HEK293T (cell line): ENCODE measurements around the gene ZFP36.

ENCODE experiments used
- ARNT ChIP-seq: fragments of 450-650 bp; IDR thresholded peaks from 2 replicates; pipeline ENCODE4 v1.6.1; 2017; ENCODE audit warnings: mild to moderate bottlenecking
- LEF1 ChIP-seq: fragments of 450-650 bp; IDR thresholded peaks from 2 replicates; pipeline ENCODE4 v1.6.1; 2017; ENCODE audit warnings: mild to moderate bottlenecking, borderline replicate concordance
- SUZ12 ChIP-seq: fragments of 450-650 bp; IDR thresholded peaks from 2 replicates; pipeline ENCODE4 v1.6.1; 2016; ENCODE audit warnings: mild to moderate bottlenecking
- TARDBP ChIP-seq: fragments of 450-650 bp; IDR thresholded peaks from 2 replicates; pipeline ENCODE4 v1.6.1; 2016

GRCh38 chr19:39379865-39380396 is 26.7 kb upstream of the ZFP36 start:
- TF ChIP-seq TARDBP = no peak
- TF ChIP-seq SUZ12 = no peak
- no peak for TF ChIP-seq ARNT
- no peak for TF ChIP-seq LEF1
